Muscle of back (tissue), 11 donors: ENCODE data around the gene CAP2. TPM values are rescaled to one million over a fixed set of nuclear protein-coding genes. Genes with fewer than 3 reads are reported as not detected.

Source experiments
- DNase-seq, 3 donors: peaks; one replicate each; pipeline versions ENCODE4 v3.0.0 to v3.0.0-alpha.2; 2013
- polyA plus RNA-seq, 10 donors: library from polyadenylated mRNA; unstranded; fragments of 120-200 nt; gene quantifications; one replicate each; pipeline ENCODE4 v1.2.1, GENCODE V29; 2013; ENCODE audit not compliant: insufficient read length in 10 of 10

CAP2 gene
- polyA plus RNA-seq, 10 donors: 123 to 253 (median 166) TPM

GRCh38 chr6:17470202-17470937 is 77.0 kb downstream of the CAP2 start:
- no peak for DNase-seq

- no peak for DNase-seq
Measured at GRCh38 chr6:17470938-17471327, 77.5 kb downstream of the CAP2 start.

- DNase-seq: no peak
Measured at GRCh38 chr6:17472653-17473183, 79.3 kb downstream of the CAP2 start.

GRCh38 chr6:17473554-17473953 is 80.2 kb downstream of the CAP2 start:
- DNase-seq: peak; percentile 42 to 64 (median 42)

GRCh38 chr6:17474289-17474688 is 80.9 kb downstream of the CAP2 start:
- DNase-seq: no peak

GRCh38 chr6:17475606-17476244 is 82.3 kb downstream of the CAP2 start:
- DNase-seq: no peak

- no peak for DNase-seq
Measured at GRCh38 chr6:17476511-17476910, 83.1 kb downstream of the CAP2 start.

GRCh38 chr6:17477356-17477755 is 84.0 kb downstream of the CAP2 start:
- no peak for DNase-seq

- DNase-seq: no peak
Measured at GRCh38 chr6:17478223-17478907, 85.0 kb downstream of the CAP2 start.

GRCh38 chr6:17478946-17479345 is 85.6 kb downstream of the CAP2 start:
- DNase-seq: no peak

GRCh38 chr6:17480476-17480875 is 87.1 kb downstream of the CAP2 start:
- no peak for DNase-seq

GRCh38 chr6:17482711-17483110 is 89.3 kb downstream of the CAP2 start:
- no peak for DNase-seq

- no peak for DNase-seq
Measured at GRCh38 chr6:17483391-17484016, 90.1 kb downstream of the CAP2 start.

- peak in 1 of 3 donors; percentile 42 for DNase-seq
Measured at GRCh38 chr6:17484201-17484849, 90.9 kb downstream of the CAP2 start.

- DNase-seq: no peak
Measured at GRCh38 chr6:17485181-17485580, 91.8 kb downstream of the CAP2 start.

- no peak for DNase-seq
Measured at GRCh38 chr6:17485946-17486345, 92.6 kb downstream of the CAP2 start.

- DNase-seq: no peak
Measured at GRCh38 chr6:17486680-17487079, 93.3 kb downstream of the CAP2 start.

- peak in 2 of 3 donors; percentile 47 to 64 for DNase-seq
Measured at GRCh38 chr6:17490724-17491123, 97.3 kb downstream of the CAP2 start.

GRCh38 chr6:17491416-17492142 is 98.2 kb downstream of the CAP2 start:
- peak in 1 of 3 donors; percentile 55 for DNase-seq

GRCh38 chr6:17492350-17492749 is 99.0 kb downstream of the CAP2 start:
- DNase-seq: no peak

GRCh38 chr6:17493286-17493685 is 99.9 kb downstream of the CAP2 start:
- DNase-seq: no peak
